DMS153 treated with DMSO at 0.1 percent for 48 hours (cell line): ENCODE measurements around the gene STARD9.

Experiments used
- DNase-seq: peaks from one replicate; lab custom pipeline; 2025; ENCODE audit not compliant: unreplicated experiment; lab: John Stamatoyannopoulos, UW

STARD9 gene

GRCh38 chr15:42693496-42693895 lies 118.1 kb downstream of the STARD9 start:
- no peak for DNase-seq

- DNase-seq: no peak
Observed at GRCh38 chr15:42693942-42694341, 118.5 kb downstream of the STARD9 start.

- no peak for DNase-seq
Observed at GRCh38 chr15:42694398-42694797, 119.0 kb downstream of the STARD9 start.

- DNase-seq: no peak
Observed at GRCh38 chr15:42695527-42696071, 120.2 kb downstream of the STARD9 start.

GRCh38 chr15:42696626-42697025 lies 121.2 kb downstream of the STARD9 start:
- no peak for DNase-seq

GRCh38 chr15:42704492-42704926 lies 129.1 kb downstream of the STARD9 start:
- no peak for DNase-seq

GRCh38 chr15:42705336-42705735 lies 129.9 kb downstream of the STARD9 start:
- no peak for DNase-seq

- DNase-seq: no peak
Observed at GRCh38 chr15:42707068-42707467, 131.7 kb downstream of the STARD9 start.

- no peak for DNase-seq
Observed at GRCh38 chr15:42707873-42708544, 132.6 kb downstream of the STARD9 start.

- no peak for DNase-seq
Observed at GRCh38 chr15:42710662-42711061, 135.3 kb downstream of the STARD9 start.

GRCh38 chr15:42711746-42712145 lies 136.3 kb downstream of the STARD9 start:
- DNase-seq: no peak

GRCh38 chr15:42712584-42712983 lies 137.2 kb downstream of the STARD9 start:
- DNase-seq: no peak

- no peak for DNase-seq
Observed at GRCh38 chr15:42716125-42716524, 140.7 kb downstream of the STARD9 start.

- DNase-seq: no peak
Observed at GRCh38 chr15:42716626-42717025, 141.2 kb downstream of the STARD9 start.

GRCh38 chr15:42719043-42719442 lies 143.6 kb downstream of the STARD9 start:
- DNase-seq: no peak

- DNase-seq: no peak
Observed at GRCh38 chr15:42720071-42720470, 144.7 kb downstream of the STARD9 start.

- DNase-seq: no peak
Observed at GRCh38 chr15:42721016-42721415, 145.6 kb downstream of the STARD9 start.

- no peak for DNase-seq
Observed at GRCh38 chr15:42721916-42722315, 146.5 kb downstream of the STARD9 start.

- no peak for DNase-seq
Observed at GRCh38 chr15:42723068-42723467, 147.7 kb downstream of the STARD9 start.

- no peak for DNase-seq
Observed at GRCh38 chr15:42724276-42724675, 148.9 kb downstream of the STARD9 start.

GRCh38 chr15:42725331-42725903 lies 150.0 kb downstream of the STARD9 start:
- DNase-seq: no peak

GRCh38 chr15:42726114-42726513 lies 150.7 kb downstream of the STARD9 start:
- DNase-seq: no peak
